HEK293T (cell line): ENCODE results near the gene SMARCAL1.

Experiments
- ARNT ChIP-seq: fragments of 450-650 bp; IDR thresholded peaks from 2 replicates; pipeline ENCODE4 v1.6.1; 2017; ENCODE audit warnings: mild to moderate bottlenecking
- BHLHE40 ChIP-seq: fragments of 450-650 bp; IDR thresholded peaks from 2 replicates; pipeline ENCODE4 v1.6.1; 2016; ENCODE audit warnings: mild to moderate bottlenecking, moderate library complexity, borderline replicate concordance
- CTBP1 ChIP-seq: fragments of 450-650 bp; IDR thresholded peaks from 2 replicates; pipeline ENCODE4 v1.6.1; 2016; ENCODE audit warnings: borderline replicate concordance
- ELF4 ChIP-seq: fragments of 450-650 bp; IDR thresholded peaks from 2 replicates; pipeline ENCODE4 v1.6.1; 2017; ENCODE audit warnings: antibody characterized with exemption
- FOXA1 ChIP-seq: fragments of 450-650 bp; IDR thresholded peaks from 2 replicates; pipeline ENCODE4 v1.6.1; 2016; ENCODE audit warnings: mild to moderate bottlenecking
- FOXK2 ChIP-seq: fragments of 450-650 bp; IDR thresholded peaks from 2 replicates; pipeline ENCODE4 v1.6.1; 2016; ENCODE audit warnings: mild to moderate bottlenecking
- FOXM1 ChIP-seq: fragments of 450-650 bp; IDR thresholded peaks from 2 replicates; pipeline ENCODE4 v1.6.1; 2017; ENCODE audit warnings: mild to moderate bottlenecking, borderline replicate concordance
- LEF1 ChIP-seq: fragments of 450-650 bp; IDR thresholded peaks from 2 replicates; pipeline ENCODE4 v1.6.1; 2017; ENCODE audit warnings: mild to moderate bottlenecking, borderline replicate concordance
- NFRKB ChIP-seq: fragments of 450-650 bp; IDR thresholded peaks from 2 replicates; pipeline ENCODE4 v1.6.1; 2016; ENCODE audit warnings: mild to moderate bottlenecking, moderate library complexity
- SP1 ChIP-seq: fragments of 450-650 bp; IDR thresholded peaks from 2 replicates; pipeline ENCODE4 v1.6.1; 2017
- SUZ12 ChIP-seq: fragments of 450-650 bp; IDR thresholded peaks from 2 replicates; pipeline ENCODE4 v1.6.1; 2016; ENCODE audit warnings: mild to moderate bottlenecking
- TARDBP ChIP-seq: fragments of 450-650 bp; IDR thresholded peaks from 2 replicates; pipeline ENCODE4 v1.6.1; 2016
- TF ChIP-seq, protein P1 (sequence below): fragments of 450-650 bp; IDR thresholded peaks from 2 replicates; pipeline ENCODE4 v1.6.1; 2016

DNA sequence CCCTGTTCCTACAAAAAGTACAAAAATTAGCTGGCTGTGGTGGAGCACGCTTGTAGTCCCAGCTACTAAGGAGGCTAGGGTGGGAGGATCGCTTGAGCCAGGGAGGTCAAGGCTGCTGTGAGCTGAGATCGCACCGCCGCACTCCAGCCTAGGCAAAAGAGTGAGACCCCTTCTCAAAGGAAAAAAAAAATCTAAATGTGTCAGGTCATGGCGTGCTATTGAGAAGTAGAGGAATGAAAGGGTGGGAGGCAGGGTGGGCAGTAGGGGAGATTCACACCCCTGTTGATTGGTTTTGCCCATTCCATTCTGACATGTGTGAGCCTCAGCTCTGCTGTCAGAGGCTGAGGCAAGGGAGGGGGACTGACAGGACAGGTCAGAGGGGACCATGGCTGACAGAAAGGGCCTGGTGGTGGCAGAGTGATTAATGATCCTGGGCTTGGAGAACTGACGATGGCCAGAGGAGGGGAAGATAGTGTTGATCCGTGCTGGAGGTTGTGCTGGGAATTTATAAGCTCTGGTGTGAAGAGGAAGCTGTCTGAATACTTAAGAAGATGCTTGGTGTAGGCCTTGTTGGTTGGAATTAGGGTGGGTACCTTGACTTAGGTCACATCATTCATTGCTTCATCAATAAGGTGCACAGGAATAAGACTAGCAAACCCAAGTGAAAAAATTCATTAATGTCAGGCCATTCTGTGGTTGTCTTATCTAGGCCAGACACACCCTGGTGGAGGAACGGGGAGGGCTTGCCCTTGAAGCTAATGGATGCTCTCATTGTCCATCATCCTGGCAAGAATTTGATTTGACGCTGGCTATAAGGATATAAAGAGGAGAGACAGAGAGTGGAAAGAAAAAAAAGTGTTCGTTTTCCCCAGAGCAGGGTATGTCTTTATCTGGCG is 19.1 kb upstream of the SMARCAL1 start:
- TF ChIP-seq SP1 (no peak), ELF4 (no peak), BHLHE40 (no peak), ARNT (no peak), FOXK2 (no peak), FOXA1 (no peak), SUZ12 (no peak), CTBP1 (no peak), NFRKB (no peak), LEF1 (no peak), FOXM1 (no peak), TARDBP (no peak)
- TF ChIP-seq, protein P1, sequence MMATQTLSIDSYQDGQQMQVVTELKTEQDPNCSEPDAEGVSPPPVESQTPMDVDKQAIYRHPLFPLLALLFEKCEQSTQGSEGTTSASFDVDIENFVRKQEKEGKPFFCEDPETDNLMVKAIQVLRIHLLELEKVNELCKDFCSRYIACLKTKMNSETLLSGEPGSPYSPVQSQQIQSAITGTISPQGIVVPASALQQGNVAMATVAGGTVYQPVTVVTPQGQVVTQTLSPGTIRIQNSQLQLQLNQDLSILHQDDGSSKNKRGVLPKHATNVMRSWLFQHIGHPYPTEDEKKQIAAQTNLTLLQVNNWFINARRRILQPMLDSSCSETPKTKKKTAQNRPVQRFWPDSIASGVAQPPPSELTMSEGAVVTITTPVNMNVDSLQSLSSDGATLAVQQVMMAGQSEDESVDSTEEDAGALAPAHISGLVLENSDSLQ, result no peak
